NB4 (cell line): ENCODE data around the gene DSG3.

Experiments used
- DNase-seq: peaks from one replicate; pipeline ENCODE4 v3.0.0; 2010; ENCODE audit warnings: low read depth
- H3K4me3 ChIP-seq: one replicate; pipeline ENCODE4 v1.5.1; 2011; ENCODE audit warnings: mild to moderate bottlenecking, low read depth, low read length, moderate library complexity
- MAX ChIP-seq: IDR thresholded peaks from 2 replicates; pipeline ENCODE4 v1.6.1; 2011; ENCODE audit warnings: low read depth, low read length
- MYC ChIP-seq: IDR thresholded peaks from 2 replicates; pipeline ENCODE4 v1.6.1; 2011; ENCODE audit warnings: low read depth, low read length
- POLR2A ChIP-seq: IDR thresholded peaks from 2 replicates; pipeline ENCODE4 v1.6.1; 2011; ENCODE audit warnings: mild to moderate bottlenecking; ENCODE audit not compliant: insufficient read length; ENCODE audit errors: extremely low read depth
- TF ChIP-seq, protein P1 (sequence below): IDR thresholded peaks from one replicate; pipeline ENCODE4 v1.5.1; 2012; ENCODE audit warnings: low read depth, low read length

DSG3 gene

DNA sequence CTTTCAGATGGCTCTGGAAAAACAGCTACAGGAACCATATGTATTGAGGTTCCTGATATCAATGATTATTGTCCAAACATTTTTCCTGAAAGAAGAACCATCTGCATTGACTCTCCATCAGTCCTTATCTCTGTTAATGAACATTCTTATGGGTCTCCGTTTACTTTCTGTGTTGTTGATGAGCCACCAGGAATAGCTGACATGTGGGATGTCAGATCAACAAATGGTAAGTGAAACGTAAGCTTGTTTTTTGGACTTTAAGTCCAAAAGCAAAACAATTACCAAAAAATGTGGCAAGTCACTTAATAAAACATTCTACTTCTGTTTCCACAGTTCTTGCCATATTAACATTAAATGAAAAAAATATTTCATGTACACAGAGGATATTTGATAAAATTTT lies 44.1 kb upstream of the DSG3 start:
- no peak for DNase-seq
- no peak overlapping the region for H3K4me3 ChIP-seq
- TF ChIP-seq, protein P1, sequence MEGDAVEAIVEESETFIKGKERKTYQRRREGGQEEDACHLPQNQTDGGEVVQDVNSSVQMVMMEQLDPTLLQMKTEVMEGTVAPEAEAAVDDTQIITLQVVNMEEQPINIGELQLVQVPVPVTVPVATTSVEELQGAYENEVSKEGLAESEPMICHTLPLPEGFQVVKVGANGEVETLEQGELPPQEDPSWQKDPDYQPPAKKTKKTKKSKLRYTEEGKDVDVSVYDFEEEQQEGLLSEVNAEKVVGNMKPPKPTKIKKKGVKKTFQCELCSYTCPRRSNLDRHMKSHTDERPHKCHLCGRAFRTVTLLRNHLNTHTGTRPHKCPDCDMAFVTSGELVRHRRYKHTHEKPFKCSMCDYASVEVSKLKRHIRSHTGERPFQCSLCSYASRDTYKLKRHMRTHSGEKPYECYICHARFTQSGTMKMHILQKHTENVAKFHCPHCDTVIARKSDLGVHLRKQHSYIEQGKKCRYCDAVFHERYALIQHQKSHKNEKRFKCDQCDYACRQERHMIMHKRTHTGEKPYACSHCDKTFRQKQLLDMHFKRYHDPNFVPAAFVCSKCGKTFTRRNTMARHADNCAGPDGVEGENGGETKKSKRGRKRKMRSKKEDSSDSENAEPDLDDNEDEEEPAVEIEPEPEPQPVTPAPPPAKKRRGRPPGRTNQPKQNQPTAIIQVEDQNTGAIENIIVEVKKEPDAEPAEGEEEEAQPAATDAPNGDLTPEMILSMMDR, result no peak
- no peak for TF ChIP-seq MYC
- no peak for TF ChIP-seq POLR2A
- TF ChIP-seq MAX, result no peak

GRCh38 chr18:31407649-31408048 lies 39.9 kb upstream of the DSG3 start:
- no peak for DNase-seq
- TF ChIP-seq MYC (no peak), POLR2A (no peak), MAX (no peak)
- TF ChIP-seq, protein P1, result no peak
- no peak overlapping the region for H3K4me3 ChIP-seq

DNA sequence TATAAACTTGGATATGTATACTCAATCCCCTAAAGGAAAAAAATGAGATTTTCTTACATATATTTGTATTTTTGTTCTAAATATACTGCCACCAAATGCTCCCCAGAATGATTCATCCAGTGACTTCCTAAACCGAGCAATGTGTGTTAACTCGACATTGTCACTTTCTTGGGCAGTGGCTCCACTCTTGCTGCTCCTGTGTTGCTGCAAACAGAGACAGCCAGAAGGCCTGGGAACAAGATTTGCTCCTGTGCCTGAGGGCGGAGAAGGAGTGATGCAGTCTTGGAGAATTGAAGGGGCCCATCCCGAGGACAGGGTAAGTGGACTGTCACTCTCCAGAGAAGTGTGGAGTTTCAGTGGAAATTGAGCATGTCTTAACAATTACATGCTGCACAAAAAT lies 38.3 kb upstream of the DSG3 start:
- TF ChIP-seq MYC (no peak), POLR2A (no peak), MAX (no peak)
- TF ChIP-seq, protein P1, result no peak
- DNase-seq, result no peak
- no peak overlapping the region for H3K4me3 ChIP-seq

DNA sequence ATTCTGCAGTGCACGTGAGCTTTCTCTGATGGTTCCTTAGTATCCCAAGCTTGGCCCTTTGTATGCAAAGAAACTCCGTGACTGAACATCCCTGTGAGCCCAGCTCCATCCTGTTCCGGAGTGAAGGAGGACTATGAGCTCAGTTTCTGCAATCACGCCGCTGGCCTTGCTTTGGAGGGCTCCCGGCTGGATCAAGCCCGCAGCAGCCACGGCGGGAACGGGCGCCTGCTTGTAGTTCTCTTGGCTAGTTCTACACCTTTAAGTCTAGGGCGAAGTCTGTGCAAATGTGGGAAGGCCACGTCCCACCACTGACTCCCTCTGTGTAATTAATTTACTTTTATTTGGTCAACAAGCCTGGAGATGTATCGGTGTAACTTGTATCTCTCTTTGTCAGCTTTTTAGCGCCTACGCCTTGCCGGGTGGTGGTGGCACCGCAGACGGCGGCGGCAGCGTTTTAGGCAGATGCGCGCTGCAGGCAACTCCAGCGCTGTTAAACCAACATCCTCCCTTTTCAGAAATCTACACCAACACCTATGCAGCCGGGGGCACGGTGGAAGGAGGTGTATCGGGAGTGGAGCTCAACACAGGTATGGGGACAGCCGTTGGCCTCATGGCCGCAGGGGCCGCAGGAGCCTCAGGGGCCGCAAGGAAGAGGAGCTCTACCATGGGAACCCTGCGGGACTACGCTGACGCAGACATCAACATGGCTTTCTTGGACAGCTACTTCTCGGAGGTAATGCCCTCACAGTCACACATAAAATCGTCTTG lies 36.6 kb upstream of the DSG3 start:
- H3K4me3 ChIP-seq, result no peak overlapping the region
- no peak for TF ChIP-seq MYC
- no peak for TF ChIP-seq POLR2A
- no peak for TF ChIP-seq MAX
- no peak for DNase-seq

DNA sequence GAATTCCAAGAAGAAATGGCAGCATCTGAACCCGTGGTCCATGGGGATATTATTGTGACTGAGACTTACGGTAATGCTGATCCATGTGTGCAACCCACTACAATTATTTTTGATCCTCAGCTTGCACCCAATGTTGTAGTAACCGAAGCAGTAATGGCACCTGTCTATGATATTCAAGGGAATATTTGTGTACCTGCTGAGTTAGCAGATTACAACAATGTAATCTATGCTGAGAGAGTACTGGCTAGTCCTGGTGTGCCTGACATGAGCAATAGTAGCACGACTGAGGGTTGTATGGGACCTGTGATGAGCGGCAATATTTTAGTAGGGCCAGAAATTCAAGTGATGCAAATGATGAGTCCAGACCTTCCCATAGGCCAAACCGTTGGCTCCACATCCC lies 34.4 kb upstream of the DSG3 start:
- no peak overlapping the region for H3K4me3 ChIP-seq
- TF ChIP-seq, protein P1, result no peak
- DNase-seq, result no peak

- TF ChIP-seq MYC (no peak), MAX (no peak), POLR2A (no peak)
- TF ChIP-seq, protein P1, result no peak
- H3K4me3 ChIP-seq, result no peak overlapping the region
- no peak for DNase-seq
Observed at GRCh38 chr18:31417850-31418249, 29.7 kb upstream of the DSG3 start.
